ENCODE results near the gene HNF1B.

Gene HNF1B

GRCh38 chr17:37736428-37736827, 8.4 kb downstream of the HNF1B start:
- no peak for DNase-seq (ENCODE audit: low spot score)

DNA sequence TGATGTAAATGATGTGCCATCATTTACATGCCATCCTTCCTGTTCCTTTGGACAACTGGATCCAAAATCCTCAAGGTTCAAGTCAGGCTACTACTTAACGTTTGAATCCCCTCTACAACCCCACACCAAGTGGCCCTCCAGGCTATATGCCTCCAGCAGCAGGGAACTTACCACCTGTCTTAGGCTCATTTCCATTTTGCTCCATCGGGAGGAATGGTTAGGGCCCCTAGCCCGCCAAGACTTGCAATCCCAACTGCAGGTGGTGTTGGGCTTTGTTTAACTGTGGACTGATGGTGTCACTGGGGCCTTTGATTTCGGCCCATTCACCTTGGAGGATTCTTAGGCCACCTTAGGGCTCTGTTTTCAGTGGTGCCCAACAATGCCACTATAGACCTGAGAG, 9.7 kb downstream of the HNF1B start:
- no peak for DNase-seq (ENCODE audit: low spot score)

DNA sequence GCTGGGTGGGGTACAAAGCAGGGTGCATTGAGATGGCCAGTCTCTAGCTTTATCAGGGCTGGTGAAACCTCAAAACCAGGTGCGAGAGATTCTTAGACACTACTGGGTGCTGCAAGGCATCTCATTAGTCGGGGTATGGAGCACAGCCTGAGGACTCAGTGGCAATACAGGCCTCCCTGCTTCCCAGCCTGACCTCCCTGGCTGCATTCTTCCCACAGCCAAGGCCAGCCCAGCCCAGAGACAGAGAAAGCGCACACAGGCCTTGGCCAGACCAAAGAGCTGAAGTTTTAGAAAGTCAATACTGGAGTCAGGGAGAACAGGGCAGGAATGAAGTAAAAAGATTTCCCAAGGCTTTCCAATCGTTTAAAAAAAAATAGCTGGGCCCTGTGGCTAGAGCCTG, 12.5 kb downstream of the HNF1B start:
- no peak for DNase-seq (ENCODE audit: low spot score)

GRCh38 chr17:37731056-37731455, 13.8 kb downstream of the HNF1B start:
- DNase-seq (ENCODE audit: low spot score) = no peak

- no peak for DNase-seq (ENCODE audit: low spot score)
Observed at GRCh38 chr17:37729905-37730304, 15.0 kb downstream of the HNF1B start.

DNA sequence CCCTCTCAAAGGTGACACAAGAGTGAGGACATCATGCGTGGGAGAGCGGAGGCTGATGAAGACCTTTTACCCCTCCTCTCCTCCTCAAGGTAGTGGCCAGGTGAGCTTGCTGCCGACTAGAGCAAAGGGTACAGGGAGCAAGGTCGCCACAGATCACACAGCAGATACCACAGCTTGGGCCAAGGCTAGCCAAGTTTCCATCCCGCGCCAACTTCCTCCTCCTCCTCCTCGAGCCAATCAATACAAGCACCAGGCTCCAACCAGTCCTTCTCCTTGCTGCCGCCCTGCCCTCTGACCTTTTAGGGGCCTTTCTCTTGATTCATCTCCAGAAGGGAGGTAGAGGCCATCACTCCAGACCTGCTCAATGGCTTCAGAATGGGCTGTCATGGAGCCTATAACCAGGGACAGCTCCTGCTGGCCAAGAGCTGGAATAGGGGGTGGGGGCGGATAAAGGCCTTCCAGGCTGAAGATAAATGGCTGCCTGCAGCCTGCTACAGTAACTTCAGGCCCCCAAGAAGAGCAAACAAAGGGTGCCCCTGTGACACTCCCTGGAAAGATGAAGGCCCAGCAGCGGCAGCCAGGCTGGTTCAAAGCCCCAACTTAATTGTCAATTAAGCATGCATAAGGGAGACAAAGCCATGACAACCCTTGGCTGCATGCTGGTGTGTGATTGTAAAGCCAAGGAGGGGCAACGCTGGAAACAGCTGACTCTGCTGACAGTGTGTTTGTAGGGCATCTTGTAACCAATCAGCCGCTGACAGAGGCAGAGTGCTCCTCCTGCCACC, 17.8 kb downstream of the HNF1B start:
- DNase-seq (ENCODE audit: low spot score) = no peak

DNA sequence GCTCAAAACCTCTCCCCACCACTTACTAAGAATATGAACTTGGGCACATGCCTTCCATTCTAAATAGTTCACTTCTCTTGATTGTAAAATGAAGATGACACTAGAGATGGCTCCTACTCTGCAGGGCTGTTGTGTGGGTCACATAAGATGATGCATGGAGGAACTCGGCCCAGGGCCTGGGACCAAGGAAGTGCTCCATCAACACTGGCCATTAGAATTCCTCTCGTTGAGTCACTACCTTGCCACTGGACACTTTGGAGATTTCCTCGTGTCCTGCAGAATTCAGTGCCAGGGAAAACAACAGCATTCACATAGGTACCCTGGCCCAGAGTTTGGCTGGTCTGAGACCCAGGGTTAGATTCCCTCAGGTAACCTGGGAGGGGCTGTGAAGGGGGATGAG, 18.6 kb downstream of the HNF1B start:
- no peak for DNase-seq (ENCODE audit: low spot score)

DNA sequence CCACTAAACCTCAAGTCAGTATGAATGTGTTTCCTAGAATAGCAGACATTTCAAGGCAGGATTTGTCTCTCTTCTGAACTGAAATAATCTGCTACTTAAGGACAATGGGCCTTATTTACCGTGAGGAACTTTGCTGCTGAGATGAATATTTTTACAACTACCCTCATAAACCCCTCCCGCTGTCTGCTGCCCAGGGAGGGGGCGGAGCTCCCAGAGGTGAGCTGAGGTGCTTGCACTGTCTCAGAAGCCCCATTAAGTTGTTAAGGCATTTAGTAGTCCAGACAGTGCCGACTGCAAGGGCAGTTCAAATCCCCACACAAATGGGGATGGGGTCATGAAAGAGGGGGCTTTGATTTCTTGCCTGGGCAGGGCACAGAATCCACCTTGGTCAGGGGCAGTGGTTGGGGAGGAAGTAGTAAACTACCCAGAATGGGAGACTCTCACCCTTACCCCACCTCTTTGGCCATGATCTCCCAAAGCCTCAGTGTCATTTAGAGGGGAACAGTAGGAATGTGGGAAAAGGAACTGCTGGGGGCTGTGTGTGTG, 19.2 kb downstream of the HNF1B start:
- no peak for DNase-seq (ENCODE audit: low spot score)

- no peak for DNase-seq (ENCODE audit: low spot score)
Observed at GRCh38 chr17:37725021-37725595, 19.8 kb downstream of the HNF1B start.

DNA sequence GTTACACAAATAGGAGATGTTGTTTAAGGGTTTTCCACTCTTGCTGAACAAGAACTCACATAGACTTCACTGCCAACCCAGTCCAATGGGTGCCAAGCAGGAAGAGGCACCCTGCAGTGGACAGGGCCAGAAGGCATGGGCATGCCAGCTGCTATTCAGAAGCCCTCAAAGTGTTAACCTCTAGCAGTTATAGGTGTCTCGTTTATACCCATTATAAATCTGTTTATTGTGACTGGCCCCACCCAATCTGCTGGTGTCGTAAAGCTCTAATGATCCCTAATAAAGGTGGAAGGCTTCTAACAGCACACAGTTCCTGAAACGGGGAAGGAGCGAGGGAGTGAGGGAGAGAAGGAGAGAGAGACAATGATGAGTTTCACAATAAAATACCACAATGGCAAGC, 23.9 kb downstream of the HNF1B start:
- DNase-seq (ENCODE audit: low spot score) = no peak

- no peak for DNase-seq (ENCODE audit: low spot score)
Observed at GRCh38 chr17:37719866-37720265, 25.0 kb downstream of the HNF1B start.

DNA sequence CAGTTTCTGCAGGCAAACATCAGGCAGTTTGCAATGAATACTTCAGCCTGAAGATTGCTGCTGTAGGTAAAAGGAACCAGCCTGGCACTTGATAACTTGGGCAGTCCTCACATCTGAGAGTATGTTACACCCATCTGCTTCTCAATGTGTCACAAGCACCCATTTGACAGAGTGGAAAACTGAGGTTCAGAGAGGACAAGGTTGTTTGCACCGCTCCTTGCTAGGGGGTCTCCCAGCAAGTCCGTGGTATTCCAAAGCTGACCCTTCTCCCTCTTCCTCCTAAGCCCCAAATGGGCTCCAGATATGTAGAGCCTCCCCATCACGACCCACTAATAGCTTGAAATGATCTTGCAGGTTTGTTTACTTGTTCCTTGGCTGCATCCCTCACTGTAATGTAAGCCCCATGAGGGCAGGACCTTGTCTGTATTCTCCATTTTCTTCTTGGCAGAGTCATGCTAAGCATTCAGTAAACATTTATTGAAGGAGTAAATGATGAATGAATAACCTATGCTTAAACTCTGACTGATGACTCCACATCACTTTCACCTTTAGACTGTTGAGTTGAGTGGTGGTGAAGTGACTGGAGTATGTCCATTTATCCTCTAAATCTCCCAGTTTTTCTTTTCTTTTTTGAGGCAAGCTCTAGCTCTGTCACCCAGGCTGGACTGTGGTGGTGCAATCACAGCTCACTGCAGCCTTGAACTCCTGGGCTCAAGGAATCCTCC, 26.4 kb downstream of the HNF1B start:
- DNase-seq (ENCODE audit: low spot score) = no peak

DNA sequence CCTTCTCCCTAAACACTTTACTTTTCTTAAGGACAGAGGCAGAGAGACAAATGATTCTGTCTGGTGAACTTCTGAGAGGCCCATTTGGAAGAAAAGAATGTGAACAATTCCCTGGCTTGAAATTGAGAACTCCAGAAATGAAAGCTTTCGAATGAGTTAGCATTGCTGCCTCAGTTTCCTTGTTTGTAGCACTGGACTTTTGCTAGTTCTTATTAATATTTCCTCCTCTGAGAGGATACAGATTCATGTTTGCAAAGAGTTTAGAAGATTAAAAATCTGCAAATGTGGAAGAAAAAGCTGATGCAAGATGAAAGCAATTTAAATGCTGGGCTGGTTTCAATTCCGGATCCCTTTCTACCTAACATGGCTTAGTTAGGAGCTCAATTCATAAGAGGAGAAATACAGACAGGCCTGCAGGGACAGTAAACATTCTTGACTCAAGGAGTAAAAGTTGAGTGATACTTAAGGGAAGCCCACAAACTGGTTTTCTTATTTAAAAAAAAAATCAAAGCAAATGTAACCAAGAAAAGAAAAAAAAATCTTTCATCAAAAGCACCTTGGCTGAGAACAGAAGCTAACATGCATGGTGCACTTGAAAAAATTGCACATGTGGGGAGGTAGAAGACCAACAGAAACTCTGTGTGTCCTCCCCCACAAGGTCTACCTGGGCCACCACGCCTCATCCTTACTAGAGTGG, 27.1 kb downstream of the HNF1B start:
- DNase-seq (ENCODE audit: low spot score) = no peak

DNA sequence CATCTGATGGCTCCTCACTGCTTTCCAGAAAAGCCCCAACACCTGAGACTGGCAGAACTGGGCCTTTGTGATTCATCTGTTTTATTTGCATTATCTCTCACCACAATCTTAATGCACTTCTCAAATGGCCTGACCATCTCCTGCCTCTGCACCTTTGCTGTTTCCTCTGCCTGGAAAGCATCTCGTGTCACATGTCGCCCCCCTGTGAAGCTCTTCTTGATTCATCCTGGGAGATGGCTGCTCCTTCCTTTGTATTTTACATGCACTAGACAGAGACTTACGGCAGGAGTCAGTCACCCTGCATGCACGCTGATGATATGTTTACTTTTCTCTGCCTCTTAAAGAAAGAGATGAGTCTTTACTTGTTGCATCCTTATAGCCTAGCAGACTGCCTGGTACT, 30.0 kb downstream of the HNF1B start:
- DNase-seq (ENCODE audit: low spot score) = no peak

DNA sequence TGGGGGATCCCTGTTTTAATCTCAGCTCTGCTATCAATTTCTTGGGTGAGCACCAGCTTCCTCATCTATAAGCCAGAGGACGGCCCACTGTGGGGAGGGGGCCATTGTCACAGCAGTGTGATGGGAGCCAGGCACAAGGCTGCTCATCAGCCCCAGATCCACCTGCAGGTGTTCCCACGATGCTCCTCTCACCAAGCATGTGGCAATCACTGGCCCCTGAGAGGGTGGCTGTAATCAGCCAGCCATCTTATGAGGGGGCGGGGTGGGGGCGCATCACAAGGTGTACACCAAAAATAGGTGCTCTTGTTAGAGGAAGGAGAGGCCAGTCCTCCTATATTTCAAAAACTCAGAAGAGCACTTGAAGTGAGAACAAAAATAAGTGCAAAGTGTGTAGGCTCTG, 31.2 kb downstream of the HNF1B start:
- no peak for DNase-seq (ENCODE audit: low spot score)

- DNase-seq (ENCODE audit: low spot score) = no peak
Observed at GRCh38 chr17:37713028-37713431, 31.8 kb downstream of the HNF1B start.

DNA sequence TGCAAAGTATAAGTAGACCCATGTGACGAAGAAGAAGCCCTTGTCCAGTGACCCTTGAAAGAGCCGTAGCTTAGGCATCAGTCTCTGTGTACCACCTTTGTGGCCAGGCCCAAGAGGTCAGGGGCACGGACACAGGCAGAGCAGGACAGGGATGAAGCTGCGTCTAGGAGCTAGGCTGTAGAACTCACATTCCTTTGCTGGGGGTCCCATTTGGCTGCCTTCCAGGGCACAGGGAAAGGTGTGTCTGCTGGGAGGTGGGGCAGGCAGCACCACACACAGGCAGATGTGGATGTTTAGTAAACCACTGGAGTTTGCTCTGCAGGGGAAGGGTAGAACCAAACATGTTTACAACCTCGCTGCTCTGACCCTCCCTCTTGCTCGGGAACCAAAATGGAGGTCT, 33.7 kb downstream of the HNF1B start:
- no peak for DNase-seq (ENCODE audit: low spot score)

DNA sequence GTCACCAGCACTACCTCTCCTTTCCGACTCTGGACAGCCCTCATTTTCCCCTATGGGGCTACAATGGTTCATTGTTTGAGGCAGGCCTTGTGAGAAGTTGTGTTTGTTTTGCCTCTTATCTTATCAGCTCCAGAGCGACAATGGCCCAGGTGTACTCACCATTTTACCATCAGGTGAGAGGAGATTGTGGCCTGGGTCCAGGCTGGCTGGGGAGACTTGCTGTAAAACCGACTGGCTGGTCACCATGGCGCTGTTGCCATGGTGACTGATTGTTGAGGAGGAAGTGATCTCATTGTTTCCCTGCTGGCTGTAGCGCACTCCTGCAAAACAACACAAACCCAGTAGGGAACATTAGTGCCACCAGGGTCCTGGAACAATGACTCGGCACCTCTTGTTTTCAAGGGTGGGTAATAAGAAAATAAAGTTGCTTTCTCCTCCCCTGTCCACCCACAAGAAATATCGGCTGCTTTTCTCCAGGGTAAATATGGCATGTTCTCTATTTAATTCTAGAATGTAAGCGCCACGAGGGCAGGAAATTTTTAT, 34.4 kb downstream of the HNF1B start:
- peak; percentile 43 for DNase-seq (ENCODE audit: low spot score)

DNA sequence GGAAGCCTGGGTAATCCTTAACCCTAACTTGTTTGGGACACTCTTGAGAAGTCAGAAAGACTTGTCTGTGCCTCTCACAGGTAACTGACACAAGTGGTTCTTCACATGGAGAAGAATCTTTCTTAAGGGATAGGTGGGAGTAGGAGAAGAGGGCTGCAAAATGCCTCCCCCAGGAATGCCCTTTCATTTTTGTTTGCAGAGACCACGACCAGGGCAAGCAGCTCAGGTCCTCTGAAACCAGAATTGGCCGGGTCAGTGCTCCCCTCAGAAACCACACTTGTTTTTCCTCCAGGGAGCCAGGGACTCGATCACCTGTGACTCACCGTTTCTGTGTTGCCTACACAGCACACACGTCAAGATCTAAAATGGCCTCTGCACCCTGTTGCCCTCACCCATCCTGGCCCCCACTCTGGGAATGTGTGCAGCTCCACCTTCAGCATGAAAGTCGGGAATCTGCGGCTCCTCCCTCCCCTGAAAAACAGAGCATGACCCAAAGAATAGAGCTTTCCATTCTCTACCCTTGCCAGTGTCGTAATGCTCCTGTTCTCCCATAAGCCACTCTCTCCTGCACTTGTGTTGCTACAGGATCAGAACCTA, 36.1 kb downstream of the HNF1B start:
- no peak for DNase-seq (ENCODE audit: low spot score)

GRCh38 chr17:37708008-37708615, 36.7 kb downstream of the HNF1B start:
- no peak for DNase-seq (ENCODE audit: low spot score)

GRCh38 chr17:37706446-37706845, 38.4 kb downstream of the HNF1B start:
- DNase-seq (ENCODE audit: low spot score) = no peak
